ENCODE results near the gene GPC3.

GPC3 gene

DNA sequence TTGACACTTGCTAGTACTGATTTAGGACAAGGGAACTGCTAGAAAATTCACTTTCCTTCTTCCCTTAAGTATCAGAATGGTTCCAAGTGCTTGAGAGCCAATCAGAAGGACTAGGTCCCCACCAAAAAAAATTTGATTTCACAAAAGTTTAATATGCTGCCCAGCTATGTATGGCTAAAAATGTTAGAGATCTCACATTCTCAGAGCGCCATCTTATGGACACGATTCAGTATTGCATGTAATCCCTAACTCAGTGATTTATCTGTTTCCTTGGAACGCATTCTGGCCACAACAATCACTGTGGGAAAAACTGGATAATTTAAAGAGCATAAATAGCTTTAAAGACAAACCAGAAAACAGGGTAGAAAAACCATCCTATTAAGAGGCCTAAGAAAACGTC, 315.0 kb downstream of the GPC3 start:
- H3K9ac ChIP-seq (ENCODE audit: low read length): no peak overlapping the region
- no CpG with 5 or more reads among the region's 4 CpGs for WGBS (ENCODE audit: extremely low coverage, insufficient coverage, low lambda C conversion rate)
- no peak overlapping the region for H3K4ac ChIP-seq (ENCODE audit: low read depth, low read length)
- H3K23ac ChIP-seq (ENCODE audit: low read length): no peak overlapping the region
- no peaks in the 10 kb centered on the region for H3K36me3 ChIP-seq (ENCODE audit: control insufficient read depth, insufficient read depth, low read length)
- H2BK120ac ChIP-seq (ENCODE audit: low read depth, low read length): no peak overlapping the region
- no peak overlapping the region for H3K56ac ChIP-seq (ENCODE audit: low read length)
- H3K4me3 ChIP-seq (ENCODE audit: low read length): no peak overlapping the region
- H3K79me1 ChIP-seq (ENCODE audit: low read length): no peaks in the 10 kb centered on the region
- H3K4me1 ChIP-seq (ENCODE audit: control insufficient read depth, low read depth, low read length): no peaks in the 10 kb centered on the region
- DNase-seq: peak; percentile 44
- no peak overlapping the region for H3K4me2 ChIP-seq (ENCODE audit: low read length)
- no peak overlapping the region for H2BK5ac ChIP-seq (ENCODE audit: low read length)
- no peak overlapping the region for H4K5ac ChIP-seq (ENCODE audit: low read length)
- H3K27me3 ChIP-seq (ENCODE audit: insufficient read depth, low read length, poor library complexity): no peaks in the 10 kb centered on the region
- H3K18ac ChIP-seq (ENCODE audit: low read length): no peak overlapping the region
- H2BK15ac ChIP-seq (replicated peaks; ENCODE audit: low read depth): no peak overlapping the region
- H2AK5ac ChIP-seq (ENCODE audit: low read length): no peak overlapping the region
- no peak overlapping the region for H3K27ac ChIP-seq (ENCODE audit: low read depth, low read length)
- H3K79me2 ChIP-seq (ENCODE audit: control insufficient read depth, insufficient read depth, low read length): no peaks in the 10 kb centered on the region
- H4K8ac ChIP-seq (ENCODE audit: low read depth, low read length): no peak overlapping the region

DNA sequence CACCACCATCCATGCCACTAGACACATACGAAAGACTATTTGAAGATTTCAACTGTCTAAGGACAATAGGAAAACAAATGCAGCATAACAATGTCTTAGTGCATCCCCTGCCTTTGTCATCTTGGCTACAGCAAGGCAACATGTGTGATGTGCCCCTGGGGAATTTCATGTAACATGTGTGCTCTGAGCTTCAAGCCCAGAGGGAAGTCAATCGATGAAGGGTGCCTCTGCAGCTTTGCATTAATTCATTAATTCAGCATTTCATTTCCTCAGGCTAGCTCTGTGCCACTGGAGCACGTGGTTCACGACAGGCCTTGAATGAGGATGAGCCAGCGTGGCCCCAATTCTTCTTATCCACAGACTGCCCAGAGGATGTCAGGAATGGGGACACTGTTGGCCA, 316.2 kb downstream of the GPC3 start:
- H3K18ac ChIP-seq (ENCODE audit: low read length): no peak overlapping the region
- H2AK5ac ChIP-seq (ENCODE audit: low read length): no peak overlapping the region
- no peak overlapping the region for H3K27ac ChIP-seq (ENCODE audit: low read depth, low read length)
- no peak overlapping the region for H3K4ac ChIP-seq (ENCODE audit: low read depth, low read length)
- H3K4me2 ChIP-seq (ENCODE audit: low read length): no peak overlapping the region
- H3K36me3 ChIP-seq (ENCODE audit: control insufficient read depth, insufficient read depth, low read length): no peaks in the 10 kb centered on the region
- H3K79me2 ChIP-seq (ENCODE audit: control insufficient read depth, insufficient read depth, low read length): no peaks in the 10 kb centered on the region
- no peak overlapping the region for H3K9ac ChIP-seq (ENCODE audit: low read length)
- H2BK5ac ChIP-seq (ENCODE audit: low read length): no peak overlapping the region
- H3K79me1 ChIP-seq (ENCODE audit: low read length): no peaks in the 10 kb centered on the region
- no CpG with 5 or more reads among the region's 5 CpGs for WGBS (ENCODE audit: extremely low coverage, insufficient coverage, low lambda C conversion rate)
- no peaks in the 10 kb centered on the region for H3K27me3 ChIP-seq (ENCODE audit: insufficient read depth, low read length, poor library complexity)
- no peak overlapping the region for H4K5ac ChIP-seq (ENCODE audit: low read length)
- H3K4me1 ChIP-seq (ENCODE audit: control insufficient read depth, low read depth, low read length): no peaks in the 10 kb centered on the region
- no peak overlapping the region for H3K23ac ChIP-seq (ENCODE audit: low read length)
- H2BK15ac ChIP-seq (replicated peaks; ENCODE audit: low read depth): no peak overlapping the region
- H3K4me3 ChIP-seq (ENCODE audit: low read length): no peak overlapping the region
- no peak overlapping the region for H2BK120ac ChIP-seq (ENCODE audit: low read depth, low read length)
- no peak for DNase-seq
- H4K8ac ChIP-seq (ENCODE audit: low read depth, low read length): no peak overlapping the region
- no peak overlapping the region for H3K56ac ChIP-seq (ENCODE audit: low read length)

DNA sequence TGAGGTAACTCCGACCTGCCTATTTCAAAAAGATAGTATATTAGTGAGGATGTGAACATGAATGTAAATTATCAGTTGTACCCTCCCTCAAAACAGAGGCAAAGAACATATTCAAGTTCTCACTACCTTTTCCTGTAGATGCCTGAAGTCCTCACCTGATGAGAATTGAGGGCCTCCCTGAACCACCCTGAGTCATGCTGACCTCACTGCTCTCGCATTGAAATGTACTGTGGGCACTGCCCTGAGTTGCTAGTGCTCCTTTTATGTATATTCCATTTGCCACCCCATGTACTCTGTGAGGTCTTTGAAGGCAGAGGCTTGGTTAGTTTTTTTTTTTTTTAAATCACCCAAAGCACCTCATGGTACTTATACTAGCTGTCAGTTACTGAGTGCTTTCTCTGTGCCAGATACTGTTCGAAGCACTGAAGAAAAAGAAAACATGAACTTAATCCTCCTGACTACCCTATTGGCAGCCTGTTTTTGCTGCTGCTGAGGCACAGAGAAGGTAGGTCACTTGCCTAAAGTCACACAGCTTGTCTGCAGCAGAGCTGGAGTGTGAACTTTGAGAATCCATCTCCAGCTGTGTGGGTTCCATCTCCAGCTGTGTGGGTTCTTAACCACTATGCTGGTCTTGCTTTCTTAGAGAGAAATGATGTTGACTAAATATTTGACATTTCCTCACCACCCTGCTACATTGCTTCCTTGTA, 317.0 kb downstream of the GPC3 start:
- H3K23ac ChIP-seq (ENCODE audit: low read length): no peak overlapping the region
- no peak overlapping the region for H3K18ac ChIP-seq (ENCODE audit: low read length)
- H3K9ac ChIP-seq (ENCODE audit: low read length): no peak overlapping the region
- H3K4me1 ChIP-seq (ENCODE audit: control insufficient read depth, low read depth, low read length): no peaks in the 10 kb centered on the region
- no peak overlapping the region for H2AK5ac ChIP-seq (ENCODE audit: low read length)
- H3K79me2 ChIP-seq (ENCODE audit: control insufficient read depth, insufficient read depth, low read length): no peaks in the 10 kb centered on the region
- peak; percentile 40 for DNase-seq
- no peaks in the 10 kb centered on the region for H3K36me3 ChIP-seq (ENCODE audit: control insufficient read depth, insufficient read depth, low read length)
- no peak overlapping the region for H3K4me3 ChIP-seq (ENCODE audit: low read length)
- no peak overlapping the region for H4K5ac ChIP-seq (ENCODE audit: low read length)
- no peak overlapping the region for H2BK15ac ChIP-seq (replicated peaks; ENCODE audit: low read depth)
- no CpG with 5 or more reads among the region's 3 CpGs for WGBS (ENCODE audit: extremely low coverage, insufficient coverage, low lambda C conversion rate)
- no peak overlapping the region for H2BK120ac ChIP-seq (ENCODE audit: low read depth, low read length)
- no peak overlapping the region for H2BK5ac ChIP-seq (ENCODE audit: low read length)
- no peak overlapping the region for H4K8ac ChIP-seq (ENCODE audit: low read depth, low read length)
- H3K79me1 ChIP-seq (ENCODE audit: low read length): no peaks in the 10 kb centered on the region
- H3K4ac ChIP-seq (ENCODE audit: low read depth, low read length): no peak overlapping the region
- no peaks in the 10 kb centered on the region for H3K27me3 ChIP-seq (ENCODE audit: insufficient read depth, low read length, poor library complexity)
- no peak overlapping the region for H3K4me2 ChIP-seq (ENCODE audit: low read length)
- peak overlapping the region; percentile 28 for H3K27ac ChIP-seq (ENCODE audit: low read depth, low read length)
- no peak overlapping the region for H3K56ac ChIP-seq (ENCODE audit: low read length)

DNA sequence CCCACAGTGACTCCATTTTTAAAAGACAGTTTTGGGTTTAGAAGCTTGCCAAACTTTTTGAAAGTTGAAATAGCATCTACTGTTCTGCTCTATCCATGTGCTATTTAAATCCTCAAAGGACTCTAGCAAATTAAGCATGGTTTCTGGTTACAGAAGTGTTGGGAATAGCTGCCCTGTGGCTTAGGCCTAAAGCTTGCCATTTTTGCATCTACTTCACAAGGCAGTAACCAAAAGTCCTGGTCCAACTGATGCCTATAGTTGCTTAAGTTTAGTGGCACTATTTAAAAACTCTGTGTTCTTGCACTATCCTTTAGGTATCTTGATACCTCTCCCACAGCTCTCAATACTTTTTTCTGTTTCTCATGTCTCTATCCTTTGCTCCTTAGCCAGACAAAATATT, 319.1 kb downstream of the GPC3 start:
- H2BK15ac ChIP-seq (replicated peaks; ENCODE audit: low read depth): no peak overlapping the region
- H2AK5ac ChIP-seq (ENCODE audit: low read length): no peak overlapping the region
- H3K36me3 ChIP-seq (ENCODE audit: control insufficient read depth, insufficient read depth, low read length): no peaks in the 10 kb centered on the region
- no peak overlapping the region for H3K27ac ChIP-seq (ENCODE audit: low read depth, low read length)
- H3K18ac ChIP-seq (ENCODE audit: low read length): no peak overlapping the region
- no peaks in the 10 kb centered on the region for H3K79me2 ChIP-seq (ENCODE audit: control insufficient read depth, insufficient read depth, low read length)
- H3K56ac ChIP-seq (ENCODE audit: low read length): no peak overlapping the region
- H3K4ac ChIP-seq (ENCODE audit: low read depth, low read length): no peak overlapping the region
- H3K23ac ChIP-seq (ENCODE audit: low read length): no peak overlapping the region
- no peaks in the 10 kb centered on the region for H3K79me1 ChIP-seq (ENCODE audit: low read length)
- no peak overlapping the region for H2BK120ac ChIP-seq (ENCODE audit: low read depth, low read length)
- H3K4me2 ChIP-seq (ENCODE audit: low read length): no peak overlapping the region
- H2BK5ac ChIP-seq (ENCODE audit: low read length): no peak overlapping the region
- H4K5ac ChIP-seq (ENCODE audit: low read length): no peak overlapping the region
- DNase-seq: no peak
- no peaks in the 10 kb centered on the region for H3K27me3 ChIP-seq (ENCODE audit: insufficient read depth, low read length, poor library complexity)
- H4K8ac ChIP-seq (ENCODE audit: low read depth, low read length): no peak overlapping the region
- H3K9ac ChIP-seq (ENCODE audit: low read length): no peak overlapping the region
- H3K4me3 ChIP-seq (ENCODE audit: low read length): no peak overlapping the region
- no peaks in the 10 kb centered on the region for H3K4me1 ChIP-seq (ENCODE audit: control insufficient read depth, low read depth, low read length)

DNA sequence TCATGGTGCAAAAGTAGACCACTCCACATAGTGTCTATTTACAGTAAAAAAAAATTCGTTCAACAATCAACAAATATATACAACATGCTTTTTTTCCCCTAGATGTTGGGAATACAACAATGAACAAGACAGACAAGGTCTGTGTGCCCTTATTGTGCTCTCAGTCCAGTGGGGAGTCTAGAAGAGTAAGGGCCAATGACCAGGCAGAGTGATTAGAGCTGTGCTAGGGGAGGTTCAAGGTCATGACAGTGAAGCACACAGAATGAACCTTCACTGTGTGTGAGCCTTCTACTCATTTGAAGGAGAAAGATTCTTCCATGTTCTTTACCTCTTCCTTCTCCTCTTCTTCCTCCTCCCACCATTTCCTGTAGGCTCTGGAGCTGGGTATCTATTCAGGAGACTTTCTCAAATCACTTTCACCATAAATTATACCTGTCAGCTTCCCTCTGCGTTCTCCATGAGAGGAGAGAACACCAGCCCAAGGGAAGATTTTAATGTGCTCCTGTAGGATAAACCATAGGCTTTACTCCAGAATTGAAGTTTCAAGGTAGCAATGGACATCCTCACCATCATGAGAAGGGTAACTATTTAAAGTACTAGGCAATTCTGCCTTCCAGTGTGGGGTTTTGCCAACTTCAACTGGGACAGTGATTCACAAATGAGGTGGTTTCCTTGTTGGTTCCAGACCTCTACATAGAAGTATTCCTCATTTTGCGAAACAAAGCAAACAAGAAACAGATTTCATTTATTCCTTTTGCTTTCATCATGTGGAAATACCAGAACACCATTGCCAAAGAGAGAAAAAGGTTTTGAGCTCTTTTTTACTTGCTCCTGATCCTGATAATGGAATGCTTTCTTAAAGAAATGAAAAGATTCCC, 323.2 kb downstream of the GPC3 start:
- Histone ChIP-seq H2BK5ac (ENCODE audit: low read length) (no peak overlapping the region), H3K18ac (ENCODE audit: low read length) (no peak overlapping the region), H3K79me2 (ENCODE audit: control insufficient read depth, insufficient read depth, low read length) (no peaks in the 10 kb centered on the region), H2BK120ac (ENCODE audit: low read depth, low read length) (no peak overlapping the region), H3K36me3 (ENCODE audit: control insufficient read depth, insufficient read depth, low read length) (no peaks in the 10 kb centered on the region), H2AK5ac (ENCODE audit: low read length) (no peak overlapping the region), H3K4me3 (ENCODE audit: low read length) (no peak overlapping the region), H4K5ac (ENCODE audit: low read length) (no peak overlapping the region), H3K56ac (ENCODE audit: low read length) (no peak overlapping the region), H3K4ac (ENCODE audit: low read depth, low read length) (no peak overlapping the region), H3K79me1 (ENCODE audit: low read length) (no peaks in the 10 kb centered on the region), H4K8ac (ENCODE audit: low read depth, low read length) (no peak overlapping the region), H3K27ac (ENCODE audit: low read depth, low read length) (no peak overlapping the region), H3K9ac (ENCODE audit: low read length) (no peak overlapping the region), H3K27me3 (ENCODE audit: insufficient read depth, low read length, poor library complexity) (no peaks in the 10 kb centered on the region), H3K4me1 (ENCODE audit: control insufficient read depth, low read depth, low read length) (no peaks in the 10 kb centered on the region), H2BK15ac (replicated peaks; ENCODE audit: low read depth) (no peak overlapping the region), H3K23ac (ENCODE audit: low read length) (no peak overlapping the region), H3K4me2 (ENCODE audit: low read length) (no peak overlapping the region)
- WGBS (ENCODE audit: extremely low coverage, insufficient coverage, low lambda C conversion rate): no CpG with 5 or more reads among the region's 3 CpGs
- DNase-seq: no peak

All from mesendoderm (in vitro differentiated cells).